HepG2 (cell line): ENCODE data around the gene RGSL1. TPM values are rescaled to one million over a fixed set of nuclear protein-coding genes. Genes with fewer than 3 reads are reported as not detected.

Experiments
- ATAC-seq: fragments of 200-7000 bp; cut with Tn5 transposase; 3 replicates; pipeline ENCODE4 v1.9.1; 2020; ENCODE audit warnings: mild to moderate bottlenecking, moderate library complexity
- BruUV-seq: library from RNA; stranded (reverse); fragments of 400-500 nt; replicated peaks from 2 replicates; lab custom pipeline; 2021; lab: Mats Ljungman, UMichigan
- CTCF ChIA-PET: fragments of 300-600 bp; formaldehyde crosslinking; extraction: SDS; loops from one replicate; lab custom pipeline; 2021; ENCODE audit warnings: low total read pairs, inconsistent platforms, low intra/inter-chr PET ratio; lab: Yijun Ruan, JAX
- POLR2A ChIA-PET: fragments of 350-600 bp; sonication (Branson Sonifier 250); formaldehyde crosslinking; loops from one replicate; lab custom pipeline; 2020; ENCODE audit warnings: antibody characterized with exemption, inconsistent platforms; lab: Yijun Ruan, JAX
- DNase-seq: peaks from one replicate; pipeline ENCODE4 v3.0.0-alpha.2; 2015; ENCODE audit warnings: low spot score
- FAIRE-seq: peaks from 3 replicates; lab custom pipeline; 2011; peaks lifted over from hg19 to GRCh38; lab: Jason Lieb, UNC
- H2AFZ ChIP-seq: one replicate; pipeline ENCODE4 v1.6.1; 2011; ENCODE audit warnings: low read length, inconsistent platforms
- H3K27ac ChIP-seq: fragments of 300-600 bp; 3 replicates; pipeline ENCODE4 v1.8.0; 2011; ENCODE audit warnings: mixed run types, mild to moderate bottlenecking, mixed read lengths, low read length, inconsistent platforms; ENCODE audit not compliant: insufficient read depth; ENCODE audit errors: extremely low read length
- H3K27me3 ChIP-seq, 2 experiments: fragments of 200-600 bp in 1 of 2; 2 replicates in 1 of 2; 3 replicates in 1 of 2; pipeline versions ENCODE4 v1.6.0 to v1.8.0; 2011; ENCODE audit warnings: low read length in 2 of 2, mild to moderate bottlenecking in 2 of 2, moderate library complexity in 2 of 2, inconsistent platforms in 1 of 2; ENCODE audit not compliant: insufficient read depth in 2 of 2, control insufficient read depth in 1 of 2
- H3K36me3 ChIP-seq, 2 experiments: fragments of 200-600 bp in 1 of 2; replicated peaks in 1 of 2; 2 replicates in 1 of 2; 3 replicates in 1 of 2; pipeline versions ENCODE4 v1.5.1 to v1.8.0; 2011; ENCODE audit warnings: low read length in 2 of 2, inconsistent platforms in 1 of 2; ENCODE audit not compliant: insufficient read depth in 2 of 2, control insufficient read depth in 1 of 2
- H3K4me1 ChIP-seq: 2 replicates; pipeline ENCODE4 v1.5.1; 2012; ENCODE audit warnings: low read length, inconsistent platforms; ENCODE audit not compliant: insufficient read depth
- H3K4me2 ChIP-seq: 2 replicates; pipeline ENCODE4 v1.6.0; 2011; ENCODE audit warnings: low read depth, low read length, inconsistent platforms
- H3K4me3 ChIP-seq, 3 experiments: fragments of 200-600 bp in 1 of 3; sonication (generic), shearing (Covaris generic) in 1 of 3; replicated peaks in 1 of 3; 2 replicates each; pipeline ENCODE4 v1.5.1; 2011 to 2016; ENCODE audit warnings: low read length in 3 of 3, inconsistent platforms in 2 of 3, low read depth in 2 of 3, mild to moderate bottlenecking in 2 of 3, control low read depth in 1 of 3, mixed read lengths in 1 of 3; ENCODE audit not compliant: insufficient read depth in 1 of 3
- H3K79me2 ChIP-seq: one replicate; pipeline ENCODE4 v1.6.1; 2011; ENCODE audit warnings: low read length, inconsistent platforms; ENCODE audit not compliant: insufficient read depth
- H3K9ac ChIP-seq: 2 replicates; pipeline ENCODE4 v1.6.0; 2011; ENCODE audit warnings: mild to moderate bottlenecking, low read depth, low read length, inconsistent platforms; ENCODE audit not compliant: insufficient read depth
- H3K9me3 ChIP-seq: 2 replicates; pipeline ENCODE4 v1.5.1; 2012; ENCODE audit warnings: mild to moderate bottlenecking, low read length
- H4K20me1 ChIP-seq: 2 replicates; pipeline ENCODE4 v1.6.0; 2011; ENCODE audit warnings: inconsistent platforms, mild to moderate bottlenecking, low read length, moderate library complexity; ENCODE audit not compliant: insufficient read depth
- ATF7-NPFF ChIP-seq: sonication (generic); formaldehyde crosslinking; IDR thresholded peaks from 2 replicates; pipeline ENCODE4 v1.8.1; 2023; ENCODE audit warnings: mild to moderate bottlenecking, low read depth, missing genetic modification reagents, moderate library complexity
- IRX3 ChIP-seq: sonication (generic); formaldehyde crosslinking; IDR thresholded peaks from 2 replicates; pipeline ENCODE4 v1.8.1; 2023; ENCODE audit warnings: mild to moderate bottlenecking, low read depth, missing genetic modification reagents, borderline replicate concordance
- NFE2L1 ChIP-seq: sonication (generic); formaldehyde crosslinking; IDR thresholded peaks from 2 replicates; pipeline ENCODE4 v1.4.0; 2020; ENCODE audit warnings: missing genetic modification reagents, mild to moderate bottlenecking, borderline replicate concordance
- ZNF234 ChIP-seq: sonication (generic); formaldehyde crosslinking; conservative IDR thresholded peaks from 2 replicates; pipeline ENCODE4 v1.5.1; 2020; ENCODE audit warnings: mild to moderate bottlenecking, missing genetic modification reagents
- ZNF552 ChIP-seq: sonication (generic); formaldehyde crosslinking; IDR thresholded peaks from 2 replicates; pipeline ENCODE4 v1.9.0; 2022; ENCODE audit warnings: missing genetic modification reagents, mild to moderate bottlenecking, borderline replicate concordance
- WGBS: methylation state at CpG from one replicate; pipeline ENCODE4 v1.1.6; 2017; ENCODE audit warnings: low lambda C conversion rate; 5-methylcytosine and 5-hydroxymethylcytosine counted together
- in situ Hi-C: cut with HindIII; loops from 2 replicates; pipeline ENCODE4 v1.10.0; 2017; ENCODE audit warnings: low pct_unique_long_range_greater_than_20kb; ENCODE audit not compliant: extremely low pct_ligation_motif_present
- intact Hi-C: fragments of 100-400 bp; cut with micrococcal nuclease; formaldehyde crosslinking; loops from one replicate; pipeline ENCODE4 v1.10.0; 2022; ENCODE audit not compliant: unreplicated experiment
- polyA plus RNA-seq, 8 experiments: library from polyadenylated mRNA; depleted of rRNA in 3 of 8; stranded (reverse) in 7 of 8; unstranded in 1 of 8; fragments of >200 nt; fragmentation: Illumina TruSeq in 4 of 8; extraction: Trizol in 4 of 8; gene quantifications; 2 replicates each; pipeline versions ENCODE4 v1.2.1 to v1.2.3, GENCODE V29; 2011 to 2016; ENCODE audit warnings: low read depth in 4 of 8, missing spikeins in 1 of 8, mixed read lengths in 1 of 8; ENCODE audit not compliant: insufficient read depth in 1 of 8
- total RNA-seq, 5 experiments: library from RNA; depleted of rRNA; stranded (reverse); fragments of >200 nt; fragmentation: Illumina TruSeq; extraction: Trizol; gene quantifications; 2 replicates each; pipeline ENCODE4 v1.2.3, GENCODE V29; 2016; ENCODE audit warnings: low read depth in 1 of 5
- TF ChIP-seq, protein P1 (sequence below): sonication (generic); formaldehyde crosslinking; IDR thresholded peaks from 2 replicates; pipeline ENCODE4 v1.5.0; 2020; ENCODE audit warnings: mild to moderate bottlenecking, missing genetic modification reagents, borderline replicate concordance
- TF ChIP-seq, protein P2 (sequence below): sonication (generic); formaldehyde crosslinking; IDR thresholded peaks from 2 replicates; pipeline ENCODE4 v1.4.0; 2020; ENCODE audit warnings: missing genetic modification reagents, borderline replicate concordance
- TF ChIP-seq, protein P3 (sequence below): sonication (generic); formaldehyde crosslinking; IDR thresholded peaks from 2 replicates; pipeline ENCODE4 v1.4.0; 2020; ENCODE audit warnings: mild to moderate bottlenecking, missing genetic modification reagents

The RGSL1 gene
- total and polyA plus RNA-seq, 2 of the 13 experiments (the other 11 are each of a cell fraction or from before 2014, with no cell fraction given): not detected

DNA sequence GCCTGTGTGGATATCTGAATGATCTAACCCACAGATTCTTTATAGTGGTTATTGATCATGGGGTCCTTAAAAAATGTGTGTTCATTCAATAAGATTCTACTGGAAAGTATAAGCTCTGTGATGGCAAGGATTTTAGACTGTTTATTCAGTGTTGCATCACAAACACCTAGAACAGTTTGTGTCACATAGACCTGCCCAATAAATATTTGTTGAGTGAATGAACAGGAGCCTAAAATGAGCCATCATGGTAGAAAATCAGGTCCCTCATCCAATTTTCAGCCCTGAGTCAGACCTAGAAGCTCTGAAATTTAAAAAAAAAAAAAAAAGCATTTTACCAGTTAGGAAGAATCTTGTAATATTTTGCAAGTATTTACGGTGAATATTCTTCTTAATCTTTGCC, 2.3 kb upstream of the RGSL1 start:
- Histone ChIP-seq H3K27ac (no peak overlapping the region), H3K79me2 (no peaks in the 10 kb centered on the region), H3K4me2 (no peak overlapping the region), H3K9ac (no peak overlapping the region), H3K4me1 (no peaks in the 10 kb centered on the region), H3K4me3 (no peak overlapping the region), H4K20me1 (no peaks in the 10 kb centered on the region), H3K27me3 (no peaks in the 10 kb centered on the region), H3K9me3 (no peaks in the 10 kb centered on the region), H3K36me3 (no peaks in the 10 kb centered on the region), H2AFZ (no peak overlapping the region)
- 57% methylated on average over 1 of the region's 1 CpG for WGBS
- DNase-seq: no peak
- in situ Hi-C loops (loop anchor here (10.0 kb wide), 2 partner anchors 147 to 337 kb away; partner anchors contain the start of gene NPL), intact Hi-C loops (loop anchor here (5.0 kb wide), 1 partner anchor 150 kb away; no protein-coding TSS in a partner anchor)
- ATAC-seq: no peak
- POLR2A ChIA-PET: no interaction called here
- CTCF ChIA-PET: no interaction called here
- no peak for FAIRE-seq
- BruUV-seq: no TSS peak
- TF ChIP-seq NFE2L1: no peak
- TF ChIP-seq, all 625 proteins: peak for 0

DNA sequence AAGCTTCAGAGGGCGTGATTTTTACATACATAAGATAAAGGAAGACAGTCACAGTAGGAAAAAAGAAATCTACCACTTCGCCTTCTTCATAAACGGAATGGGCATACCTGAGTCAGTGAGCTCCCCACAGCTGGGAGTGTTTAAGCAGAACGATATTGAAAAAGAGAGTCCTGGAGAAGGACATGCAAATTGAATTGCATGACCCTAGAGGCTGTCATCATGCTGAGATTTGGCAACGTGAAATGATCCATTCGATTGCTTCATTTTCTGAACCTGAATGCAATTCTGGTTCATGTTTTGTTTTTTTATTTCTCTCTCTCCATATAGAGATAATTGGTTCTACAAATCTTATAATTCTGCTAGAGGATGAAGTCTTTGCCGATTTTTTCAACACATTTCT, 3.7 kb downstream of the RGSL1 start:
- no peak overlapping the region for H3K4me3 ChIP-seq
- POLR2A ChIA-PET: no interaction called here
- TF ChIP-seq ZNF234 (CRISPR knock-in tag) (no peak), ATF7-NPFF (no peak), IRX3 (CRISPR knock-in tag) (no peak), ZNF552 (CRISPR knock-in tag) (no peak)
- TF ChIP-seq, protein P1, sequence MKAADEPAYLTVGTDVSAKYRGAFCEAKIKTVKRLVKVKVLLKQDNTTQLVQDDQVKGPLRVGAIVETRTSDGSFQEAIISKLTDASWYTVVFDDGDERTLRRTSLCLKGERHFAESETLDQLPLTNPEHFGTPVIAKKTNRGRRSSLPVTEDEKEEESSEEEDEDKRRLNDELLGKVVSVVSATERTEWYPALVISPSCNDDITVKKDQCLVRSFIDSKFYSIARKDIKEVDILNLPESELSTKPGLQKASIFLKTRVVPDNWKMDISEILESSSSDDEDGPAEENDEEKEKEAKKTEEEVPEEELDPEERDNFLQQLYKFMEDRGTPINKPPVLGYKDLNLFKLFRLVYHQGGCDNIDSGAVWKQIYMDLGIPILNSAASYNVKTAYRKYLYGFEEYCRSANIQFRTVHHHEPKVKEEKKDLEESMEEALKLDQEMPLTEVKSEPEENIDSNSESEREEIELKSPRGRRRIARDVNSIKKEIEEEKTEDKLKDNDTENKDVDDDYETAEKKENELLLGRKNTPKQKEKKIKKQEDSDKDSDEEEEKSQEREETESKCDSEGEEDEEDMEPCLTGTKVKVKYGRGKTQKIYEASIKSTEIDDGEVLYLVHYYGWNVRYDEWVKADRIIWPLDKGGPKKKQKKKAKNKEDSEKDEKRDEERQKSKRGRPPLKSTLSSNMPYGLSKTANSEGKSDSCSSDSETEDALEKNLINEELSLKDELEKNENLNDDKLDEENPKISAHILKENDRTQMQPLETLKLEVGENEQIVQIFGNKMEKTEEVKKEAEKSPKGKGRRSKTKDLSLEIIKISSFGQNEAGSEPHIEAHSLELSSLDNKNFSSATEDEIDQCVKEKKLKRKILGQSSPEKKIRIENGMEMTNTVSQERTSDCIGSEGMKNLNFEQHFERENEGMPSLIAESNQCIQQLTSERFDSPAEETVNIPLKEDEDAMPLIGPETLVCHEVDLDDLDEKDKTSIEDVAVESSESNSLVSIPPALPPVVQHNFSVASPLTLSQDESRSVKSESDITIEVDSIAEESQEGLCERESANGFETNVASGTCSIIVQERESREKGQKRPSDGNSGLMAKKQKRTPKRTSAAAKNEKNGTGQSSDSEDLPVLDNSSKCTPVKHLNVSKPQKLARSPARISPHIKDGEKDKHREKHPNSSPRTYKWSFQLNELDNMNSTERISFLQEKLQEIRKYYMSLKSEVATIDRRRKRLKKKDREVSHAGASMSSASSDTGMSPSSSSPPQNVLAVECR (CRISPR knock-in tag): no peak
- TF ChIP-seq, protein P2, sequence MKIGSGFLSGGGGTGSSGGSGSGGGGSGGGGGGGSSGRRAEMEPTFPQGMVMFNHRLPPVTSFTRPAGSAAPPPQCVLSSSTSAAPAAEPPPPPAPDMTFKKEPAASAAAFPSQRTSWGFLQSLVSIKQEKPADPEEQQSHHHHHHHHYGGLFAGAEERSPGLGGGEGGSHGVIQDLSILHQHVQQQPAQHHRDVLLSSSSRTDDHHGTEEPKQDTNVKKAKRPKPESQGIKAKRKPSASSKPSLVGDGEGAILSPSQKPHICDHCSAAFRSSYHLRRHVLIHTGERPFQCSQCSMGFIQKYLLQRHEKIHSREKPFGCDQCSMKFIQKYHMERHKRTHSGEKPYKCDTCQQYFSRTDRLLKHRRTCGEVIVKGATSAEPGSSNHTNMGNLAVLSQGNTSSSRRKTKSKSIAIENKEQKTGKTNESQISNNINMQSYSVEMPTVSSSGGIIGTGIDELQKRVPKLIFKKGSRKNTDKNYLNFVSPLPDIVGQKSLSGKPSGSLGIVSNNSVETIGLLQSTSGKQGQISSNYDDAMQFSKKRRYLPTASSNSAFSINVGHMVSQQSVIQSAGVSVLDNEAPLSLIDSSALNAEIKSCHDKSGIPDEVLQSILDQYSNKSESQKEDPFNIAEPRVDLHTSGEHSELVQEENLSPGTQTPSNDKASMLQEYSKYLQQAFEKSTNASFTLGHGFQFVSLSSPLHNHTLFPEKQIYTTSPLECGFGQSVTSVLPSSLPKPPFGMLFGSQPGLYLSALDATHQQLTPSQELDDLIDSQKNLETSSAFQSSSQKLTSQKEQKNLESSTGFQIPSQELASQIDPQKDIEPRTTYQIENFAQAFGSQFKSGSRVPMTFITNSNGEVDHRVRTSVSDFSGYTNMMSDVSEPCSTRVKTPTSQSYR (CRISPR knock-in tag): no peak
- TF ChIP-seq, protein P3, sequence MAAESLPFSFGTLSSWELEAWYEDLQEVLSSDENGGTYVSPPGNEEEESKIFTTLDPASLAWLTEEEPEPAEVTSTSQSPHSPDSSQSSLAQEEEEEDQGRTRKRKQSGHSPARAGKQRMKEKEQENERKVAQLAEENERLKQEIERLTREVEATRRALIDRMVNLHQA (CRISPR knock-in tag): no peak

More for the DNA sequence above, 3.7 kb downstream of the RGSL1 start:
- in situ Hi-C loops: no loop called here
- Histone ChIP-seq H3K4me2 (no peak overlapping the region), H2AFZ (no peak overlapping the region), H3K79me2 (no peaks in the 10 kb centered on the region), H3K27ac (no peak overlapping the region), H4K20me1 (no peaks in the 10 kb centered on the region), H3K36me3 (no peaks in the 10 kb centered on the region), H3K9ac (no peak overlapping the region), H3K9me3 (no peaks in the 10 kb centered on the region), H3K27me3 (no peaks in the 10 kb centered on the region; a peak in 1 of 5 replicates), H3K4me1 (peaks cover 20% of the 10 kb centered on the region)
- DNase-seq (no peak), FAIRE-seq (no peak), ATAC-seq (no peak)
- WGBS: 20% methylated on average over 7 of the region's 7 CpGs
- CTCF ChIA-PET: no interaction called here
- no TSS peak for BruUV-seq
- intact Hi-C loops: no loop called here
